ENCODE measurements around the gene AAK1.

DNA sequence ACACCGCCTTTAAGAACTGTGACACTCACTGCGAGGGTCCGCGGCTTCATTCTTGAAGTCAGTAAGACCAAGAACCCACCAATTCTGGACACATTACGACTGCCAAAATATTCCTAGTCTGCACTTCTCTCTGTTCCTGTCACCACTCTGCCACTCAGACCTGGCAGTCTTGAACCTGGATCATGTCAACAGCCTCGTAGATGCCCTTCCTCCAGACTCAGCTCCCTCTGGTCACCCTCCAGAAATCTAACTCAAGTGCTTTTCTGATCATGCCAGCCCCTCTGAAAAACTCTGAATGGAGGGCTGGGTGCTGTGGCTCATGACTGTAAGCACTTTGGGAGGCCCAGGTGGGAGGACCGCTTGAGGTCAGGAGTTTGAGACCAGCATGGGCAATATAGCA, 20.3 kb downstream of the AAK1 start:
- TF ChIP-seq, protein P1, sequence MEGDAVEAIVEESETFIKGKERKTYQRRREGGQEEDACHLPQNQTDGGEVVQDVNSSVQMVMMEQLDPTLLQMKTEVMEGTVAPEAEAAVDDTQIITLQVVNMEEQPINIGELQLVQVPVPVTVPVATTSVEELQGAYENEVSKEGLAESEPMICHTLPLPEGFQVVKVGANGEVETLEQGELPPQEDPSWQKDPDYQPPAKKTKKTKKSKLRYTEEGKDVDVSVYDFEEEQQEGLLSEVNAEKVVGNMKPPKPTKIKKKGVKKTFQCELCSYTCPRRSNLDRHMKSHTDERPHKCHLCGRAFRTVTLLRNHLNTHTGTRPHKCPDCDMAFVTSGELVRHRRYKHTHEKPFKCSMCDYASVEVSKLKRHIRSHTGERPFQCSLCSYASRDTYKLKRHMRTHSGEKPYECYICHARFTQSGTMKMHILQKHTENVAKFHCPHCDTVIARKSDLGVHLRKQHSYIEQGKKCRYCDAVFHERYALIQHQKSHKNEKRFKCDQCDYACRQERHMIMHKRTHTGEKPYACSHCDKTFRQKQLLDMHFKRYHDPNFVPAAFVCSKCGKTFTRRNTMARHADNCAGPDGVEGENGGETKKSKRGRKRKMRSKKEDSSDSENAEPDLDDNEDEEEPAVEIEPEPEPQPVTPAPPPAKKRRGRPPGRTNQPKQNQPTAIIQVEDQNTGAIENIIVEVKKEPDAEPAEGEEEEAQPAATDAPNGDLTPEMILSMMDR (IDR thresholded peaks at IDR 0.05; ENCODE audit: extremely low read depth in 1 of 2, insufficient read depth in 1 of 2, low read depth in 1 of 2, low read length in 2 of 2): no peak
- TF ChIP-seq POLR2A (IDR thresholded peaks at IDR 0.05; ENCODE audit: low read depth, low read length): no peak
- TF ChIP-seq POLR2AphosphoS5 (IDR thresholded peaks at IDR 0.05; ENCODE audit: insufficient read depth, low read depth, low read length): no peak
- TF ChIP-seq JUN (IDR thresholded peaks at IDR 0.05; ENCODE audit: borderline replicate concordance, insufficient read depth, insufficient read length, low read depth): no peak
- TF ChIP-seq EZH2 (IDR thresholded peaks at IDR 0.05; ENCODE audit: borderline replicate concordance, low read depth, low read length, severe bottlenecking): no peak

Measured in endothelial cell of umbilical vein (primary cell).